Fibroblast of skin of abdomen (primary cell): ENCODE results near the gene NLGN3.

Experiments used
- DNase-seq: peaks from one replicate; pipeline ENCODE4 v3.0.0-alpha.2; 2013

The NLGN3 gene

DNA sequence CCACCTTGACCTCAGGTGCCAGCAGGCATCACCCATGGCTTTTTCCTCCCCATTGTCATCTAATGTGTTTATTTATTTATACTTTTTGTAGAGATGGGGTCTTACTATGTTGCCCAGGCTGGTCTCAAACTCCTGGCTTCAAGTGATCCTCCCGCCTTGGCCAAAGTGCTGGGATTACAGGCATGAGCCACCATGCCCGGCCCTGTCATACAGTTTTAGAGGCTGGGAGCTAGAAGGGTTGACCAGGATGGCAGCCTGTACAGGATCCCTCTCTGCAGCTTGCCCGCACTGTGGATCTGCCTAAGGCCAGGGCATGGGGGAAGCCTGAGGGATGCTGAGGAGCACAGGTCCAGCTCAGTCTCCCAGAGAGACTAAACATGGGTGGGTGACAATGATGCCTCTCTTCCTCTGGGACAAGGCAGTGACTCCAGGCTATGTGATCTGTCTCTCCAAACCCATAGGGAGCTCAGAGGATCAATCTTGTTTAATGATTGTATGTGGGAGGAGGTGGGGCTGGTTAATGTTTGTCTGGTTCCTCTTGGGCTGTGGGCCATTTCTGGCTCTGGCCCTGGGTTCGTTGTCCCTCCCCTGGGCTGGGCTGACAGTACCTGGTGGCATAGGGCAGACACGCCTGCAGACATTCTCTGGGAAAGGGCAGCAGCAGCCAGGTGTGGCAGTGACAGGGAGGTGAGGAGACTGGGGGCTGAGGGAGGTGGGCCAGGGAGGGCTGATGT, 70.1 kb downstream of the NLGN3 start:
- no peak for DNase-seq

DNA sequence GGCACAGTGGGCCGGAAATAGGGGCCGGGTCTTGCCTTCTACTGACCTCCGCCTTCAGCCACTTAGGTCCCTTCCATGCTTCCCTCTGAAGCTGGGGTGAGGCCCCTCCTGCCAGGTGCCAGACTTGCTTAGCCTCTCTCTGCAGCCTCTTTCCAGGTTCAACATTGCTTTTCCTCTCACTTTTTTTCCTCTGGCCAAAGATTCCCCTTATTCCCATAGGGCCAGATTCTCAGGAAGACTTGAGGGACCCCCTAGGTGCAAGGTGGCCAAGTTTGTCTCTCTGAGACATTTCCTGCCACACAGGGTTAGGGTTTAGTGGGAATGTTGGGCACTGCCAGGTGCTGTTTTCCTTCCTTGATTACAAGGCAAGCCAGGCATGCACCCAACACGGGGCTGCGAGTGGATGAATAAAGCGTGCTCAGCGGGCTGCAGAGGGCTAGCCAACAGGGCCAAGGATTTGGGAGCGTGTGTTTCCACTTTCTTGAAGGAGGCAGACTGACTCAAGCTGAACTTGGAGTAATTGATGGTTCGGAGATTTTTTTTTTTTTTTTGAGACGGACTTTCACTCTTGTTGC, 70.8 kb downstream of the NLGN3 start:
- no peak for DNase-seq

- no peak for DNase-seq
Observed at GRCh38 chrX:71216485-71216884, 71.8 kb downstream of the NLGN3 start.

GRCh38 chrX:71217298-71217697, 72.7 kb downstream of the NLGN3 start:
- DNase-seq = no peak
